Right lobe of liver (tissue), 6 donors: ENCODE data around the gene IL4I1. TPM values are rescaled to one million over a fixed set of nuclear protein-coding genes. Genes with fewer than 3 reads are reported as not detected.

Source experiments
- ATAC-seq, 4 donors: fragments of 200-7000 bp; cut with Tn5 transposase; one replicate each; pipeline ENCODE4 v1.9.1; 2020; ENCODE audit warnings: mild to moderate bottlenecking in 4 of 4, moderate library complexity in 4 of 4
- DNase-seq, 3 donors: peaks; one replicate each; pipeline ENCODE4 v3.0.0-alpha.2; 2020
- H3K27ac ChIP-seq, 3 donors: fragments of 200-600 bp; one replicate each; pipeline ENCODE4 v1.8.0; 2022
- H3K27me3 ChIP-seq, 2 donors: fragments of 200-600 bp; one replicate each; pipeline ENCODE4 v1.8.0; 2022
- H3K36me3 ChIP-seq, 4 donors: fragments of 200-600 bp; sonication (generic) in 1 of 4; one replicate each; pipeline versions ENCODE4 v1.5.1 to v1.8.0; 2017 to 2022; ENCODE audit warnings: control low read depth in 1 of 4
- H3K4me1 ChIP-seq, 4 donors: fragments of 200-600 bp; sonication (generic) in 1 of 4; one replicate each; pipeline versions ENCODE4 v1.5.1 to v1.8.0; 2017 to 2022; ENCODE audit warnings: control low read depth in 1 of 4
- H3K4me3 ChIP-seq, 3 donors: fragments of 200-600 bp; one replicate each; pipeline ENCODE4 v1.8.0; 2022
- H3K9me3 ChIP-seq, 4 donors: fragments of 200-600 bp; sonication (generic) in 1 of 4; one replicate each; pipeline versions ENCODE4 v1.5.1 to v1.8.0; 2017 to 2022; ENCODE audit warnings: control low read depth in 1 of 4
- POLR2A ChIP-seq: fragments of 450-650 bp; IDR thresholded peaks from one replicate; pipeline ENCODE4 v1.6.1; 2017; ENCODE audit warnings: antibody characterized with exemption, mild to moderate bottlenecking
- whole genome bisulfite sequencing: methylation state at CpG from one replicate; pipeline ENCODE4 v1.1.6; 2018; ENCODE audit warnings: low coverage, low lambda C conversion rate; ENCODE audit not compliant: insufficient coverage; ENCODE audit errors: missing lambda C conversion rate; 5-methylcytosine and 5-hydroxymethylcytosine counted together
- intact Hi-C, 2 donors: fragments of 100-400 bp; cut with DNase I; formaldehyde crosslinking; loops; one replicate each; pipeline versions ENCODE4 v1.11.2 to v1.14.1; 2022
- total RNA-seq, 6 experiments: library from RNA; depleted of rRNA in 2 of 6; stranded (reverse); fragments of >200 nt in 2 of 6; fragmentation: NEBNext Ultra II Directional in 3 of 6; extraction: Animal tissue kit (Norgen Biotek cat#: 25700) in 3 of 6; gene quantifications; one replicate each; pipeline versions ENCODE4 v1.1.0 to v1.2.4, GENCODE V29; 2016 to 2023
- TF ChIP-seq, protein P1 (sequence below), 4 donors: fragments of 200-600 bp in 3 of 4; fragments of 450-650 bp in 1 of 4; IDR thresholded peaks; one replicate each; pipeline versions ENCODE4 v1.5.1 to v1.8.0; 2016 to 2022; ENCODE audit warnings: antibody characterized with exemption in 4 of 4, mild to moderate bottlenecking in 2 of 4
- donor health status: DM: no; HTN: yes; CAD: no.
- donor health status: DM: no; HTN: no; CAD: no.
- donor health status: DM: no; HTN: no; CAD: no.
- donor health status: DM: no; HTN: yes; CAD: no.
- donor health status: DM: no; HTN: yes; CAD: no.

The IL4I1 gene
- total RNA-seq, 6 experiments from 2014 or later = 0.56 to 4.2 (median 1.0) TPM; not detected in 3

DNA sequence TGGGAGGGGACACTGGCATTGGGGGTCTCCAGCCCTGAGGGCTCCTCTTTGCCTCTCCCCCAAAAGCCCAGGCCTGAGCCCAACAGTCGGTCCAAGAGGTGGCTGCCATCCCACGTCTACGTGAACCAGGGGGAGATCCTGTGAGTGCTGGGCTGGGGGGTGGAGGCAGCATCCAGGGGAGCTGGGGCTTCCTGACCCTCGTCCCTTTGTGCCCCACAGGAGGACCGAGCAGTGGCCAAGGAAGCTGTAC lies 38.9 kb downstream of the IL4I1 start:
- DNase-seq = no peak
- TF ChIP-seq, protein P1, sequence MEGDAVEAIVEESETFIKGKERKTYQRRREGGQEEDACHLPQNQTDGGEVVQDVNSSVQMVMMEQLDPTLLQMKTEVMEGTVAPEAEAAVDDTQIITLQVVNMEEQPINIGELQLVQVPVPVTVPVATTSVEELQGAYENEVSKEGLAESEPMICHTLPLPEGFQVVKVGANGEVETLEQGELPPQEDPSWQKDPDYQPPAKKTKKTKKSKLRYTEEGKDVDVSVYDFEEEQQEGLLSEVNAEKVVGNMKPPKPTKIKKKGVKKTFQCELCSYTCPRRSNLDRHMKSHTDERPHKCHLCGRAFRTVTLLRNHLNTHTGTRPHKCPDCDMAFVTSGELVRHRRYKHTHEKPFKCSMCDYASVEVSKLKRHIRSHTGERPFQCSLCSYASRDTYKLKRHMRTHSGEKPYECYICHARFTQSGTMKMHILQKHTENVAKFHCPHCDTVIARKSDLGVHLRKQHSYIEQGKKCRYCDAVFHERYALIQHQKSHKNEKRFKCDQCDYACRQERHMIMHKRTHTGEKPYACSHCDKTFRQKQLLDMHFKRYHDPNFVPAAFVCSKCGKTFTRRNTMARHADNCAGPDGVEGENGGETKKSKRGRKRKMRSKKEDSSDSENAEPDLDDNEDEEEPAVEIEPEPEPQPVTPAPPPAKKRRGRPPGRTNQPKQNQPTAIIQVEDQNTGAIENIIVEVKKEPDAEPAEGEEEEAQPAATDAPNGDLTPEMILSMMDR (IDR thresholded peaks at IDR 0.05) = no peak
- no peak for TF ChIP-seq POLR2A
- Histone ChIP-seq H3K4me3 (no peak overlapping the region), H3K36me3 (peaks cover 0 to 43% (median 4%) of the 10 kb centered on the region in 4 donors), H3K4me1 (peaks cover 0 to 9% (median under 1%) of the 10 kb centered on the region in 4 donors), H3K27ac (no peak overlapping the region), H3K27me3 (no peaks in the 10 kb centered on the region), H3K9me3 (no peaks in the 10 kb centered on the region)
- intact Hi-C loops = no loop called here
- ATAC-seq = no peak
- WGBS = no CpG with 5 or more reads among the region's 5 CpGs

DNA sequence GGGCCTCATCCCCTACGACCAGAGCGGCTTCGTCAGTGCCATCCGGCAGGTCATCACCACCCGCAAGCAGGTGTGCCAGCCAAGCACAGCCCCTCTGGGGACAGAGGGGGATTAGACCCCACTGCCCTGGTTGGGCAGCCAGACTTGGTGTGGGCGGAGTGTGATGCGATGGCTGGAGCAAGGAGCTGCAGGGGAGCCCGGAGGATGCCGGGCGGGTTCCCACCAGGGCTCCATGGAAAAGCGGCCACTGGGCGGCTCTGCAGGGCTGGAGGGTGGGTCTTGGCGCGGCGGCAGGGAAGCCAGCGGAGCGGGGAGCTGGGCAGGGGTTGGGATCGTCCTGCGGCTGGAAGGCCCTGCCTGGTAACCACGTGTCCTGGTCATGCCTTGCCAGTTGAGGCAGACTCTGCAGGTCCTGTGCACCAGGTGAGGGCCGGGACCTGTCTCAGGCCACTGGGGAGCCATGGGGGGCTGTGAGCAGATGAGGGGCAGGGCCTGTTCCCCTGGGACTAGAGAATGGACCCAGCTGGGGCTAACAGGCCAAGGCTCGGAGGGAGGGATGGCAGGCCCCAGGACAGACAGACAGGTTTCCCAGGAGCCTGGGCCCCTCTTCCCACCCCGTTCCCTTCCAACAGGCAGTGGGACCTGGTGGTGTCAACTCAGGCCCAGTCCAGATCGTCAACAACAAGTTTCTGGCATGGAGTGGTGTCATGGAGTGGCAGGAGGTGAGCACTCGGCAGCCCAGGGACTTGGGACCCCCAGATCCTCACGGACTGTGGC lies 39.4 kb downstream of the IL4I1 start:
- peak in 2 of 3 donors; percentile 51 to 53 for DNase-seq
- no peaks in the 10 kb centered on the region for H3K27me3 ChIP-seq
- TF ChIP-seq POLR2A = no peak
- TF ChIP-seq, protein P1 (IDR thresholded peaks at IDR 0.05) = no peak
- no peaks in the 10 kb centered on the region for H3K9me3 ChIP-seq
- H3K4me1 ChIP-seq = peaks cover 0 to 14% (median 3%) of the 10 kb centered on the region in 4 donors
- peaks cover 0 to 43% (median 4%) of the 10 kb centered on the region in 4 donors for H3K36me3 ChIP-seq
- intact Hi-C loops = no loop called here
- ATAC-seq = no peak
- H3K4me3 ChIP-seq = no peak overlapping the region
- H3K27ac ChIP-seq = no peak overlapping the region
- no CpG with 5 or more reads among the region's 26 CpGs for WGBS

DNA sequence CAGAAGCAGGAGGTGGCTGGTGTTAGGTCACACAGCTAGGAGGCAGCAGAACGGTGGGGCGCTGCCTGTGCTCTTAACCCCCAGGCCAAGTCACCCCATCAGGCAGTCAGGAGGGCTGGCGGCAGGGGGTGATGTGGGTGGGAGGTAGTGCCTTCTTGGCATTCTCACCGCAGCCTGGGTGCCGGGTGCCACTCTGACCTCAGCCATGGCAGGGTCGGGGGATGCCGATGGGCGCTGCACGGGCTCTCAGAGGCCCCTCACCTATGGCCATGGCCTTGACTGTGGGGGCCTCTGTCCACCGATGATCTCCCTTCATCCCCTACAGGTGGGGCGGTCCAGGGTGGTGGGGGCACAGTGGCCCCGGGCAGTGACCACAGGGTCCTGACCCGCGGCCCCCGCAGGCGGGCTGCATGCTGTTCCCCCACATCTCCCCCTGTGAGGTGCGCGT lies 40.1 kb downstream of the IL4I1 start:
- intact Hi-C loops = no loop called here

DNA sequence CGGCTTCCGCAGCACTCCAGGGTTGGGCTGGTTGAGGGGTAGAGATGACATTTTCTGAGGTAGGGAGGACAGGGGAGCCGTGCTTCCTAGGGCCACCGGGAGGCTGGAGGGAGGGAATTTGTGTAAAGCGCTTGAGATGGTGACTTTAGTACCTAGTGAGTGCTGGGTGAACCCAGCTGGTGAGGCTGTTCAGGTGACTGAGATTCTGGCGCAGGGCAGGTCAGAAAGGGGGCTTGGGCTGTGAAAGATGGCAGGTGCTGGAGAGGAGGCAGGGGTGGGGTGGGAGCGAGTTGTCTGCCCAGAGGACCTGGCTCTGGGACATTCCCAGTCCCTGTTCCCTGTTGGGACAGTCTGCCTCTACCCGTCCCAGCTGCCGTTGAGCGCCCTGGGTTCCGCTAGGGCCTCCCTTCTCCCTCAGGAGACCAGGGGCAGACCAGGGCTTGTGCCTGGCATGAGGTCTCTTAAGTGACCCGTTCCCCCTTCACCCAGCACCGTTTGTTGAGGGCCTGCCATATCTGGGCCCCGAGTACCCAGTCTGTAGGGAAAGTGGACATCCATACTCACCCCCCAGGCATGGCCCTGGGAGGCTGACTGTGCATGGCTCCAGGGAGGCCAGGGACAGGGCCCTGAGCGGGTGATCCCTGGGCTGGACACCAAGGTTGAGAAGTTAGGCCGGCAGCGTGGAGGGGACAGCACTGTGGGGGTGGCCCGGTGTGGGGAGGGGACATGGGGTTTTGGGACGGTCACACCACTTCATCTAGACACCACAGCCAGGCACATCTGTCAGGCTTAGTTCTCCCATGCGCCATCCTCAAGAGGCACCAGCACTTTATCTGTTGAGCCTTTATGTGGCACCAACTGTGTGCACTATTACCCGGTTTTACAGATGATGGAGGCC lies 40.8 kb downstream of the IL4I1 start:
- intact Hi-C loops = no loop called here
- no peak overlapping the region for H3K27ac ChIP-seq
- DNase-seq = peak in 1 of 3 donors; percentile 47
- peaks cover 0 to 43% (median 4%) of the 10 kb centered on the region in 4 donors for H3K36me3 ChIP-seq
- no peak for ATAC-seq
- no peaks in the 10 kb centered on the region for H3K9me3 ChIP-seq
- TF ChIP-seq, protein P1 (IDR thresholded peaks at IDR 0.05) = no peak
- peak; percentile 5 for TF ChIP-seq POLR2A
- H3K27me3 ChIP-seq = no peaks in the 10 kb centered on the region
- H3K4me3 ChIP-seq = no peak overlapping the region
- peaks cover 0 to 17% (median 5%) of the 10 kb centered on the region in 4 donors for H3K4me1 ChIP-seq
- 93% methylated on average over 6 of the region's 21 CpGs for WGBS

More for the DNA sequence above, 40.1 kb downstream of the IL4I1 start:
- TF ChIP-seq, protein P1 (IDR thresholded peaks at IDR 0.05) = no peak
- no peak for TF ChIP-seq POLR2A
- DNase-seq (peak in 1 of 3 donors; percentile 46), ATAC-seq (no peak)
- no CpG with 5 or more reads among the region's 18 CpGs for WGBS
- H3K9me3 ChIP-seq = no peaks in the 10 kb centered on the region
- H3K4me3 ChIP-seq = no peak overlapping the region
- H3K36me3 ChIP-seq = peaks cover 0 to 43% (median 4%) of the 10 kb centered on the region in 4 donors
- no peaks in the 10 kb centered on the region for H3K27me3 ChIP-seq
- no peak overlapping the region for H3K27ac ChIP-seq
- peaks cover 0 to 17% (median 5%) of the 10 kb centered on the region in 4 donors for H3K4me1 ChIP-seq
